CD4-positive, alpha-beta T cell (primary cell): Measurements from ENCODE around the gene TEX12. TPM values are rescaled to one million over a fixed set of nuclear protein-coding genes. Genes with fewer than 3 reads are reported as not detected.

Experiments used
- ATAC-seq: fragments of 200-7000 bp; cut with Tn5 transposase; one replicate; pipeline ENCODE4 v1.10.0; 2022; ENCODE audit warnings: mild to moderate bottlenecking; ENCODE audit not compliant: poor library complexity
- CTCF ChIA-PET: fragments of 350-600 bp; sonication (Branson Sonifier 250); formaldehyde crosslinking; loops from one replicate; lab custom pipeline; 2021; ENCODE audit warnings: antibody characterized with exemption, inconsistent platforms; lab: Charles Lee
- POLR2A ChIA-PET: fragments of 350-600 bp; sonication (Branson Sonifier 250); formaldehyde crosslinking; loops from one replicate; lab custom pipeline; 2021; ENCODE audit warnings: antibody characterized with exemption, inconsistent platforms; lab: Charles Lee
- DNase-seq, 14 experiments: peaks; one replicate each; pipeline ENCODE4 v3.0.0-alpha.2; 2013 to 2020; ENCODE audit warnings: mixed read lengths in 2 of 14
- H3K27ac ChIP-seq, 2 donors: one replicate each; pipeline versions ENCODE4 v1.5.1 to v1.7.0; 2013; ENCODE audit warnings: low read length in 2 of 2, low read depth in 1 of 2, mild to moderate bottlenecking in 1 of 2
- H3K27me3 ChIP-seq, 2 experiments: 1 replicate in 1 of 2; 2 replicates in 1 of 2; pipeline versions ENCODE4 v1.6.1 to v1.7.0; 2013; ENCODE audit warnings: low read length in 2 of 2, control low read depth in 1 of 2, mild to moderate bottlenecking in 1 of 2, moderate library complexity in 1 of 2; ENCODE audit not compliant: insufficient read depth in 2 of 2, control insufficient read depth in 1 of 2
- H3K36me3 ChIP-seq: one replicate; pipeline ENCODE4 v1.6.1; 2013; ENCODE audit warnings: low read length, control low read depth; ENCODE audit not compliant: insufficient read depth
- H3K4me1 ChIP-seq: one replicate; pipeline ENCODE4 v1.6.1; 2013; ENCODE audit warnings: low read length, control low read depth; ENCODE audit not compliant: insufficient read depth
- H3K4me3 ChIP-seq: one replicate; pipeline ENCODE4 v1.5.1; 2013; ENCODE audit warnings: mild to moderate bottlenecking, low read length, moderate library complexity
- H3K9me3 ChIP-seq, 2 experiments: 1 replicate in 1 of 2; 2 replicates in 1 of 2; pipeline versions ENCODE4 v1.6.1 to v1.7.0; 2013; ENCODE audit warnings: low read length in 2 of 2, mild to moderate bottlenecking in 2 of 2, control low read depth in 1 of 2, moderate library complexity in 1 of 2; ENCODE audit not compliant: control insufficient read depth in 1 of 2, insufficient read depth in 1 of 2
- H3K27ac Mint-ChIP-seq: one replicate; pipeline ENCODE4 v1.8.0; 2020; ENCODE audit warnings: mixed read lengths
- H3K27me3 Mint-ChIP-seq: one replicate; pipeline ENCODE4 v1.8.0; 2021; ENCODE audit warnings: mixed read lengths
- H3K36me3 Mint-ChIP-seq: one replicate; pipeline ENCODE4 v1.8.0; 2021; ENCODE audit warnings: low read depth, mixed read lengths
- H3K4me1 Mint-ChIP-seq: one replicate; pipeline ENCODE4 v1.8.0; 2021; ENCODE audit warnings: low read depth, mixed read lengths
- H3K4me3 Mint-ChIP-seq: one replicate; pipeline ENCODE4 v1.8.0; 2020; ENCODE audit warnings: mild to moderate bottlenecking, mixed read lengths
- H3K9me3 Mint-ChIP-seq: one replicate; pipeline ENCODE4 v1.8.0; 2020; ENCODE audit warnings: mixed read lengths
- CTCF ChIP-seq: fragments of 200-600 bp; IDR thresholded peaks from one replicate; pipeline ENCODE4 v1.8.0; 2022; ENCODE audit warnings: antibody characterized with exemption, mild to moderate bottlenecking
- intact Hi-C, 2 experiments: fragments of 100-400 bp; cut with DNase I in 1 of 2; cut with micrococcal nuclease in 1 of 2; formaldehyde crosslinking; loops; one replicate each; pipeline versions ENCODE4 v1.15.1 to v1.9.0; 2023 to 2025; cut with DNase I, micrococcal nuclease
- total RNA-seq, 174 experiments: library from RNA in 2 of 174; stranded (reverse) in 2 of 174; gene quantifications; one replicate each; pipeline ENCODE4 v1.2.3 and lab custom pipeline; 2021 to 2026

Gene TEX12
- total RNA-seq, 2 experiments from 2014 or later: 0.39 to 0.82 TPM

GRCh38 chr11:112178428-112178827 is 11.3 kb downstream of the TEX12 start:
- H3K27me3 ChIP-seq: peaks cover 0 to 3% of the 10 kb centered on the region in 2 experiments
- no peak for ATAC-seq
- no peak overlapping the region for H3K4me3 ChIP-seq
- Mint-ChIP-seq H3K4me1 (peaks cover 13% of the 10 kb centered on the region), H3K9me3 (no peaks in the 10 kb centered on the region), H3K27me3 (peaks cover 13% of the 10 kb centered on the region), H3K27ac (no peak overlapping the region), H3K4me3 (no peak overlapping the region), H3K36me3 (no peaks in the 10 kb centered on the region)
- intact Hi-C loops: no loop called here
- peaks cover 3% of the 10 kb centered on the region for H3K4me1 ChIP-seq
- TF ChIP-seq CTCF: no peak
- no peaks in the 10 kb centered on the region for H3K9me3 ChIP-seq
- CTCF ChIA-PET: no interaction called here
- POLR2A ChIA-PET: no interaction called here
- no peak for DNase-seq
- no peak overlapping the region for H3K27ac ChIP-seq
- no peaks in the 10 kb centered on the region for H3K36me3 ChIP-seq

GRCh38 chr11:112178936-112179335 is 11.8 kb downstream of the TEX12 start:
- Histone ChIP-seq H3K27ac (no peak overlapping the region), H3K4me1 (peaks cover 3% of the 10 kb centered on the region), H3K27me3 (peaks cover 0 to 3% of the 10 kb centered on the region in 2 experiments), H3K4me3 (no peak overlapping the region), H3K9me3 (no peaks in the 10 kb centered on the region), H3K36me3 (no peaks in the 10 kb centered on the region)
- TF ChIP-seq CTCF: no peak
- DNase-seq: no peak
- no peak for ATAC-seq
- CTCF ChIA-PET: no interaction called here
- Mint-ChIP-seq H3K4me1 (peaks cover 13% of the 10 kb centered on the region), H3K27ac (no peak overlapping the region), H3K9me3 (no peaks in the 10 kb centered on the region), H3K36me3 (no peaks in the 10 kb centered on the region), H3K4me3 (no peak overlapping the region), H3K27me3 (peaks cover 13% of the 10 kb centered on the region)
- POLR2A ChIA-PET: no interaction called here
- intact Hi-C loops: no loop called here

GRCh38 chr11:112179601-112180000 is 12.4 kb downstream of the TEX12 start:
- Mint-ChIP-seq H3K4me1 (peaks cover 12% of the 10 kb centered on the region), H3K27ac (no peak overlapping the region), H3K36me3 (no peaks in the 10 kb centered on the region), H3K27me3 (peaks cover 11% of the 10 kb centered on the region), H3K4me3 (no peak overlapping the region), H3K9me3 (no peaks in the 10 kb centered on the region)
- intact Hi-C loops: no loop called here
- ChIA-PET POLR2A (no interaction called here), CTCF (no interaction called here)
- no peak for ATAC-seq
- H3K4me3 ChIP-seq: no peak overlapping the region
- H3K27ac ChIP-seq: no peak overlapping the region
- no peaks in the 10 kb centered on the region for H3K9me3 ChIP-seq
- DNase-seq: peak in 3 of 14 experiments; percentile 7 to 45 (median 28)
- no peaks in the 10 kb centered on the region for H3K36me3 ChIP-seq
- no peak for TF ChIP-seq CTCF
- peaks cover 0 to 3% of the 10 kb centered on the region in 2 experiments for H3K27me3 ChIP-seq
- peaks cover 3% of the 10 kb centered on the region for H3K4me1 ChIP-seq
